Activated B cell treated with CpG ODN at 0.5 μM for 24 hours (primary cell): ENCODE measurements around the gene DNAH17. TPM values are rescaled to one million over a fixed set of nuclear protein-coding genes. Genes with fewer than 3 reads are reported as not detected.

Source experiments
- ATAC-seq: fragments of 200-7000 bp; cut with Tn5 transposase; one replicate; pipeline ENCODE4 v1.10.0; 2021; ENCODE audit warnings: low read depth, mild to moderate bottlenecking, moderate library complexity
- CTCF ChIA-PET: fragments of 350-600 bp; sonication (Branson Sonifier 250); formaldehyde crosslinking; loops from one replicate; lab custom pipeline; 2021; ENCODE audit warnings: antibody characterized with exemption; lab: Charles Lee
- POLR2A ChIA-PET: fragments of 350-600 bp; sonication (Branson Sonifier 250); formaldehyde crosslinking; loops from one replicate; lab custom pipeline; 2021; ENCODE audit warnings: antibody characterized with exemption; lab: Charles Lee
- DNase-seq: peaks from one replicate; pipeline ENCODE4 v3.0.0; 2022
- H3K27ac Mint-ChIP-seq: one replicate; pipeline ENCODE4 v1.8.0; 2020; ENCODE audit warnings: mixed read lengths
- H3K27me3 Mint-ChIP-seq: one replicate; pipeline ENCODE4 v1.8.0; 2021; ENCODE audit warnings: mixed read lengths
- H3K36me3 Mint-ChIP-seq: one replicate; pipeline ENCODE4 v1.8.0; 2021; ENCODE audit warnings: low read depth, mixed read lengths
- H3K4me1 Mint-ChIP-seq: one replicate; pipeline ENCODE4 v1.8.0; 2021; ENCODE audit warnings: mixed read lengths
- H3K4me3 Mint-ChIP-seq: one replicate; pipeline ENCODE4 v1.8.0; 2020; ENCODE audit warnings: mild to moderate bottlenecking, mixed read lengths
- H3K9me3 Mint-ChIP-seq: one replicate; pipeline ENCODE4 v1.8.0; 2020; ENCODE audit warnings: mixed read lengths
- CTCF ChIP-seq: fragments of 200-600 bp; IDR thresholded peaks from one replicate; pipeline ENCODE4 v1.8.0; 2022; ENCODE audit warnings: antibody characterized with exemption, mild to moderate bottlenecking
- intact Hi-C: fragments of 100-400 bp; cut with micrococcal nuclease; formaldehyde crosslinking; loops from one replicate; pipeline ENCODE4 v1.15.1; 2024
- total RNA-seq: library from RNA; stranded (reverse); gene quantifications from 2 replicates; pipeline ENCODE4 v1.2.3, GENCODE V29; 2022

The DNAH17 gene
- total RNA-seq, 1 donor from 2014 or later = 0.13 TPM

DNA sequence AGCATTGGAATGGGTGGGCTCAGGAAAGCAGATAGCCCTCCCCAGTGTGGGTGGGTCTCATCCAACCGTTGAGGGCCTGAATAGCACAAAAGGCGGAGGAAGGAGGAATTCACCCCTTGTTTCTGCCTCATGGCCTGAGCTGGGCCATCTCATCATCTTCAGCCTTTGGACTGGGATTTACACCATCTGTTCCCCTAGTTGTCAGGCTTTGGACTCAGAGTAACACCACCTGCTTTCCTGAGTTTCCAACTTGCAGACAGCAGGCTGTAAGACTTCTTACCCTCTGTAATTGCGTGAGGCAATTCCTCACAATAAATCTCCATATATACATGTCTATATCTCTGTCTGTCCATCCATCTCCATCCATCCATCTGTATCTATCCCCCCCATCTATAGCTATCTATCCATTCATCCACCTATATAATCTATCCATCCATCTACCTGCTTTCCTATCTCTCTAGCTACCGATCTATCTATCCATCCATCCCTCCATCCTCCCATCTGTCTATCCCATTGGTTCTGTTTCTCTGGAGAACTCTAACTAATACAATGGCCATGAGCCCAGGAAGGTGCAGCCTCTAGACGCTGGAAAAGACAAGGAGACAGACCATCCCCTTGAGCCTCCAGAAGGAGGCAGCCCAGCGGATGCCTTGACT lies 21.3 kb downstream of the DNAH17 start:
- TF ChIP-seq CTCF = no peak
- Mint-ChIP-seq H3K9me3 (no peaks in the 10 kb centered on the region), H3K27ac (no peak overlapping the region), H3K4me3 (no peak overlapping the region), H3K4me1 (no peaks in the 10 kb centered on the region), H3K27me3 (peaks cover 2% of the 10 kb centered on the region), H3K36me3 (no peaks in the 10 kb centered on the region)
- ChIA-PET CTCF (no interaction called here), POLR2A (no interaction called here)
- DNase-seq = no peak
- ATAC-seq = no peak
- intact Hi-C loops = no loop called here

GRCh38 chr17:78550464-78550863 lies 26.7 kb downstream of the DNAH17 start:
- Mint-ChIP-seq H3K9me3 (no peaks in the 10 kb centered on the region), H3K4me3 (no peak overlapping the region), H3K4me1 (no peaks in the 10 kb centered on the region), H3K27ac (no peak overlapping the region), H3K36me3 (no peaks in the 10 kb centered on the region), H3K27me3 (peaks cover 5% of the 10 kb centered on the region)
- no peak for TF ChIP-seq CTCF
- no peak for ATAC-seq
- ChIA-PET CTCF (no interaction called here), POLR2A (no interaction called here)
- intact Hi-C loops = no loop called here
- DNase-seq = no peak

DNA sequence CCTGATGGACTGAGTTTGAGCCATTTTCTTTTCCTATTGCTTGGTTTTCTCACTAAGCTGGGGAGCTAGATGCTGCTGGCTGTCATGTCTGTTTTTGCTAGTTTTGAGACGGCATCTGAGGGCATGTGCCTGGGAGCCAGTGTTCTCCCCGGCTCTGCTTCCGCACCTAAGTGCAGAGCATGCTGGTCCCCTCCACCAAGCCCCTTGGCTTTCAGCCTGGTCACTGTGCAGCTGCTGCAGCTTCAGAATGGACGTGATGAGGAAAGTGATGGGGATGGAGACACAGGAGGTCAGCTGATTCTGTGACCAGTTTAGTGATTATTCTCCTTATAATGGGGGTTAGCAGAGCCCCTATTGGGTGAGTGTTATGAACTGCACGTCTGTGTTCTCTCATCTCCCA lies 28.5 kb downstream of the DNAH17 start:
- Mint-ChIP-seq H3K4me3 (no peak overlapping the region), H3K27me3 (peaks cover 5% of the 10 kb centered on the region), H3K9me3 (no peaks in the 10 kb centered on the region), H3K4me1 (no peaks in the 10 kb centered on the region), H3K36me3 (no peaks in the 10 kb centered on the region), H3K27ac (no peak overlapping the region)
- no peak for TF ChIP-seq CTCF
- intact Hi-C loops = no loop called here
- DNase-seq (no peak), ATAC-seq (no peak)
- ChIA-PET CTCF (no interaction called here), POLR2A (interaction anchor here (0.7 kb wide), 1 partner anchor 96 kb away, joined by 9 read pairs; no protein-coding TSS in a partner anchor)

GRCh38 chr17:78547035-78547434 lies 30.2 kb downstream of the DNAH17 start:
- Mint-ChIP-seq H3K4me3 (no peak overlapping the region), H3K27ac (no peak overlapping the region), H3K36me3 (no peaks in the 10 kb centered on the region), H3K27me3 (peaks cover 5% of the 10 kb centered on the region), H3K9me3 (no peaks in the 10 kb centered on the region), H3K4me1 (no peaks in the 10 kb centered on the region)
- ChIA-PET CTCF (no interaction called here), POLR2A (no interaction called here)
- intact Hi-C loops = no loop called here
- ATAC-seq (no peak), DNase-seq (no peak)
- TF ChIP-seq CTCF = no peak

GRCh38 chr17:78546476-78546875 lies 30.7 kb downstream of the DNAH17 start:
- DNase-seq (no peak), ATAC-seq (no peak)
- H3K4me3 Mint-ChIP-seq = no peak overlapping the region
- no peaks in the 10 kb centered on the region for H3K36me3 Mint-ChIP-seq
- intact Hi-C loops = no loop called here
- ChIA-PET CTCF (no interaction called here), POLR2A (no interaction called here)
- no peak for TF ChIP-seq CTCF
- H3K4me1 Mint-ChIP-seq = no peaks in the 10 kb centered on the region
- H3K27me3 Mint-ChIP-seq = peaks cover 5% of the 10 kb centered on the region
- no peaks in the 10 kb centered on the region for H3K9me3 Mint-ChIP-seq
- H3K27ac Mint-ChIP-seq = no peak overlapping the region
